ENCODE data around the gene PAWR.
"Not testable (repeated sequence)": the region's sequence is repeated elsewhere in the genome, so short reads cannot be mapped to it uniquely, and the experiment has no call there.

PAWR gene

GRCh38 chr12:79644274-79645234, 46.2 kb downstream of the PAWR start:
- Mint-ChIP-seq H3K27me3 (no peaks in the 10 kb centered on the region), H3K4me1 (ENCODE audit: low read depth) (no peaks in the 10 kb centered on the region), H3K27ac (no peak overlapping the region), H3K36me3 (no peaks in the 10 kb centered on the region), H3K9me3 (ENCODE audit: low read depth) (no peaks in the 10 kb centered on the region), H3K4me3 (no peak overlapping the region)

DNA sequence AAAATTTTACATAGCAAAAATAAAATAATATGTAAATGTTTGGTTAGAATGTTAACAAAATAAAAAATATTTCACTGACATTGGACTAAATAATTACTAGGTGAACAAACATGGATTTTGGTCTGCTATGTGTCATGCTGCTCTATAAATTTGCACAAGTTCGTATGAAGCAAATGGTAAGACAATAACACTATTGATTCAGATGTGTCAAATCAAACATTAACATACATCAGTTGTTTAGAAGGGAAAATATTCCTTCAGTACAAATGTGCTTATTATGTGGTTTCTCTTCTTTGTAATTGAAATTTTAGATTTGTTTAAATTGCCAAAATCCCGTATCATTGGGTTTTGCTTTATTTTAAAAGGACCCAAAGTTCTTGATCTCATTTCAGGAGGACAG, 46.9 kb downstream of the PAWR start:
- no peaks in the 10 kb centered on the region for H3K4me1 Mint-ChIP-seq (ENCODE audit: low read depth)
- H3K36me3 Mint-ChIP-seq, result no peaks in the 10 kb centered on the region
- H3K27ac Mint-ChIP-seq, result no peak overlapping the region
- no peak overlapping the region for H3K4me3 Mint-ChIP-seq
- H3K9me3 Mint-ChIP-seq (ENCODE audit: low read depth), result no peaks in the 10 kb centered on the region
- no peaks in the 10 kb centered on the region for H3K27me3 Mint-ChIP-seq

DNA sequence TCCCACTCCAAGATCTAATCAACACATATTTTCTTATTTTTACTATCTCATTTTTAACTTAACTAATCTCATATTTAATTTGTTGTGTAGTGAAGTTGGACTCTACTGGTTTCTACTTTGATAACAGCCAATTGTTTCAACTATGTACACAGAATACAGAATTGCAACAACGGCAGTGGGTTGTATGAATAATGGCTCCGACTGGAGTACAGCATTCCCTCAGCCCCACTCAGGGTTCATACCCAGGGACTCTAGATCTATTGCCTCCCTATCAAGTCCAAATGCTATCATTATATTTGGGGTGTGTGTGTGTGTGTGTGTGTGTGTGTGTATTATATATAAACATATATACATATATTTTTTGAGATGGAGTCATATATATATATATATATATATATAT, 52.3 kb downstream of the PAWR start:
- no peak overlapping the region for H3K27ac Mint-ChIP-seq
- H3K36me3 Mint-ChIP-seq, result no peaks in the 10 kb centered on the region
- peaks cover 1% of the 10 kb centered on the region for H3K27me3 Mint-ChIP-seq
- H3K4me1 Mint-ChIP-seq (ENCODE audit: low read depth), result no peaks in the 10 kb centered on the region
- H3K4me3 Mint-ChIP-seq, result no peak overlapping the region
- no peaks in the 10 kb centered on the region for H3K9me3 Mint-ChIP-seq (ENCODE audit: low read depth)

DNA sequence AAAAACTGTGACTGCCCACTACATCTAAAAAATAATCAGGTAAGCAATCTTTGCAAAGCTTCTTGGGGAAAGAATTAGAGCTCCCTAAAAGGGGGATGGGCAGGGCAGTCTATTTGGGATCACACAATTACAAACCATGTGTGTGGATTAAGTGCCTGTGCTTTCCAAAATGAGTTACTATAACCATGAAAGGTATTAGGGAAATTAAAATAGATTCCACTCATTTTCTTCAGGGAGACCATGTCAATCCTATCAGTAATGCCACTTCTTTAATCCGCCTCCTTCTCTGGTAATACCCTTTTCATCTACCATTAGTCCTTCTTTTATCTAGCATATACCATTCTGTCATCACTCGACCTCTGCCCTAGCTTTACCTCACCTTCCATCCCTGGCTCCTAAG, 53.7 kb downstream of the PAWR start:
- H3K27ac Mint-ChIP-seq, result no peak overlapping the region
- no peaks in the 10 kb centered on the region for H3K4me1 Mint-ChIP-seq (ENCODE audit: low read depth)
- H3K36me3 Mint-ChIP-seq, result no peaks in the 10 kb centered on the region
- no peak overlapping the region for H3K4me3 Mint-ChIP-seq
- H3K9me3 Mint-ChIP-seq (ENCODE audit: low read depth), result no peaks in the 10 kb centered on the region
- H3K27me3 Mint-ChIP-seq, result peaks cover 1% of the 10 kb centered on the region

DNA sequence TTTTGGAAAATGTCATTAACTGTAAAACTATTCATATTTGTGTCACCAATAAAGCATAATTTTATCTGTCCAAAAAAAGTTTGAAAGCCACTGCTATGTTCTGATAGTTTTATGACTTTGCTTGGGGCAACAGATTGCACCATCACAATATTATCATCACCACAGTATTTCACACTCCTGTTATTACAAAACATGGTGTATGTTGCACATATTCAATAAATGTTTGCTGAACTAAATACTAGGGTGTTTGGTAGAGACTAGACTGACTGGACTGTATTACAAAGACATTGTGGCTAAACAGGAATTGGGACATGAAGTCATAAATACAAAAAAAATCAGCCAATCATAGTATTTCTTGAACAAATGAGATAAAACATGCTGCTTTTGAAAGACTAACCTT, 55.1 kb downstream of the PAWR start:
- Mint-ChIP-seq H3K4me3 (no peak overlapping the region), H3K36me3 (no peaks in the 10 kb centered on the region), H3K4me1 (ENCODE audit: low read depth) (no peaks in the 10 kb centered on the region), H3K27me3 (peaks cover 1% of the 10 kb centered on the region), H3K9me3 (ENCODE audit: low read depth) (no peaks in the 10 kb centered on the region), H3K27ac (no peak overlapping the region)

DNA sequence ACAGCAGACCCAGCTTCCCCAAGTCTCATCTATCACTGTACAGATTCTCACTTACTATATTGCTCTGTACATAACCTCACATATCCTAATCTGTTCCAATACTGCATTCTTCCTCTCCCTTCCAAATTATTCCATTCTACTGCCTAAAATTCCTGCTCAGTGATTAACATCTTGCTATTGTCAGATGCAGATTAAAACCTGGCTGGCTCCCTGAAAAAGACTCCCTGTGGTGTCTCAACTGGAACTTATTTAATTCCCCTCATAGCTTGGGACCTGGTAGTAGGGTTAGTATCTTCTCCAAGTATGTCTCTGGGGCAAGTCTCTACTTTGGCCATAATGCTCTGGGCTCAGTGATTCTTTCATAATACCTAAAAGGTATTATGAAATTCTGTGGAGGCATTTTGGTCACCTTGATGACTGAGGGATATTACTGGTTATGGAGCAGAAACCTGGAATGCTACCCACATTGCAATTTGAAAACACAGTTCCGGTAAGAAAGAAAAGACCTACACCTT, 55.8 kb downstream of the PAWR start:
- Mint-ChIP-seq H3K4me1 (ENCODE audit: low read depth) (no peaks in the 10 kb centered on the region), H3K36me3 (no peaks in the 10 kb centered on the region), H3K4me3 (no peak overlapping the region), H3K27ac (no peak overlapping the region), H3K9me3 (ENCODE audit: low read depth) (no peaks in the 10 kb centered on the region), H3K27me3 (peaks cover 1% of the 10 kb centered on the region)

DNA sequence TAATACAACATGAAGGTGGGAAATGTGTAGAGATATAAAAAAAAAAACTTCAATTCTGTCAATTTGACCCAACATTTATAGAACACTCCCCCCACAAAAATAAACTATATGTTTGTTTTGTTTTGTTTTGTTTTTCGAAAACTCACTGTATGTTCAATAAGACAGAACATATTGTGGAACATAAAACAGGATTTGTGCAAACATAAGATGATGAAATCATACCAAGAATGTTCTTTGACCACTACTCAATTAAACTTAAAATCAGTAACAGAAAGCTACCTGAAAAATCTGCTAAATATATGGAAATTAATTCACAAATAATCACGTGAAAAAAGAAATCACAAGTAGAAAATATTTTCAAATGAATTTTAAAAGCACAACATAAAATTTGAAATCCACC, 61.2 kb downstream of the PAWR start:
- no peaks in the 10 kb centered on the region for H3K9me3 Mint-ChIP-seq (ENCODE audit: low read depth)
- no peaks in the 10 kb centered on the region for H3K4me1 Mint-ChIP-seq (ENCODE audit: low read depth)
- no peak overlapping the region for H3K4me3 Mint-ChIP-seq
- no peaks in the 10 kb centered on the region for H3K36me3 Mint-ChIP-seq
- no peak overlapping the region for H3K27ac Mint-ChIP-seq
- no peaks in the 10 kb centered on the region for H3K27me3 Mint-ChIP-seq

GRCh38 chr12:79626735-79627134, 64.0 kb downstream of the PAWR start:
- H3K36me3 Mint-ChIP-seq; H3K27me3 Mint-ChIP-seq; H3K4me3 Mint-ChIP-seq; H3K4me1 Mint-ChIP-seq (ENCODE audit: low read depth); H3K27ac Mint-ChIP-seq; H3K9me3 Mint-ChIP-seq (ENCODE audit: low read depth): not testable (repeated sequence)

DNA sequence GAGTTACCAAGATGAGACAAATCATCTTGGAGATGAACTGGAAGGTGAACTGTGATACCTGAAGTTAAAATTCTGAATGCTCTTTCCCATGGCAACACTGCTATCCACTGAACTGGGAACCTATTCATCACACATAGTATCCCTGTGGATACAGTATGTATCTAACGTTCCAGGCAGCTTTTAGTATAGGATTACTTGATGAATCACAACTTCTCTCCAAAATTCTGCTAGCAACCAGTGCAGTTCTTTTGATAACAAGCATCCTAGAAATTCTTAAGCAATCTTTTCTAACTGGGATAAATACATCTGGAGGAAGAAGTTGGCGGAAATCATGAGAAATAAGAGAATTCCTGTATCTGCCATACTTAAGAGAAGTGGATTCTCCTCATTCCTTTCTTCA, 66.4 kb downstream of the PAWR start:
- Mint-ChIP-seq H3K4me1 (ENCODE audit: low read depth) (no peaks in the 10 kb centered on the region), H3K27ac (no peak overlapping the region), H3K9me3 (ENCODE audit: low read depth) (no peaks in the 10 kb centered on the region), H3K27me3 (no peaks in the 10 kb centered on the region), H3K36me3 (no peaks in the 10 kb centered on the region), H3K4me3 (no peak overlapping the region)

- no peaks in the 10 kb centered on the region for H3K4me1 Mint-ChIP-seq (ENCODE audit: low read depth)
Measured at GRCh38 chr12:79619872-79620562, 70.7 kb downstream of the PAWR start.

DNA sequence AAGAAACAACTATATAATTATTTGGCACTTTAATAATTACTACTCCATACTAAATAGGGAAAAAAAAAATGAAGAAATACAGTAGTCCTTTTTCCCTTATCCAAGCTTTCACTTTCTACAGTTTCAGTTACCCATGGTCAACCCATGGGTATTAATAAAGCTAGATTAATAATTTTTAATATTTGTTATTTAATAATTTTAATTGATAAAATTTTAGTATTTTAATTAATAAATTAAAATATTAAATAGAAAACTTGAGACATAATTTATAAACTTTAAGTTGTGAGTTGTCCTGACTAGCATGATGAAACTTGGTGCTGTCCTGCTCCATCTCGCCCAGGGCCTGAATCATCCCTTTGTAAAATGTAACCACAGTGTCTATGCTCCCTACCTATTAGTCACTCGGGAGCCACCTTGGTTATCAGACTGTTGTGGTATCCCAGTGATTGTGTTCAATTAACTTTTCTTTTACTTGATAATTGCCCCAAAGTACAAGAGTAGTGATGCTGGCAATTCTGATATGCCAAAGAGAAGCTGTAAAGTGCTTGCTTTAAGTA, 71.8 kb downstream of the PAWR start:
- Mint-ChIP-seq H3K27ac (no peak overlapping the region), H3K27me3 (no peaks in the 10 kb centered on the region), H3K9me3 (ENCODE audit: low read depth) (no peaks in the 10 kb centered on the region), H3K36me3 (no peaks in the 10 kb centered on the region), H3K4me3 (no peak overlapping the region), H3K4me1 (ENCODE audit: low read depth) (no peaks in the 10 kb centered on the region)

More at GRCh38 chr12:79619872-79620562, 70.7 kb downstream of the PAWR start:
- Mint-ChIP-seq H3K27ac (no peak overlapping the region), H3K27me3 (no peaks in the 10 kb centered on the region), H3K4me3 (no peak overlapping the region), H3K36me3 (no peaks in the 10 kb centered on the region), H3K9me3 (ENCODE audit: low read depth) (no peaks in the 10 kb centered on the region)

DNA sequence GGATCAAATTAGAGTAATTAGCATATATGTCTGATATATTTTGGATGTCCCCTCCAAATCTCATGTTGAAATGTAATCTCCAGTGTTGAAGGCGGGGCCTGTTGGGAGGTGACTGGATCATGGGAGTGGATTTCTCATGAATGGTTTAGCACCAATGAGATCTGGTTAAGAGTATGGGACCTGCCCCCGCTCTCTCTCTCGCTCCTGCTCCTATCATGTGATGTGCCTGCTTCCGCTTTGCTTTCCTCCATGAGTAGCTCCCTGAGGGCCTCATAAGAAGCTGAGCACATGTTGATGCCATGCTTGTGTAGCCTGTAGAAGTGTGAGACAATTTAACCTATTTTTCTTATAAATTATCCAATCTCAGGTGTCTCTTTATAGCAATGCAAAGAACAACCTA, 73.1 kb downstream of the PAWR start:
- no peak overlapping the region for H3K4me3 Mint-ChIP-seq
- H3K36me3 Mint-ChIP-seq, result no peaks in the 10 kb centered on the region
- no peaks in the 10 kb centered on the region for H3K4me1 Mint-ChIP-seq (ENCODE audit: low read depth)
- no peaks in the 10 kb centered on the region for H3K9me3 Mint-ChIP-seq (ENCODE audit: low read depth)
- no peak overlapping the region for H3K27ac Mint-ChIP-seq
- no peaks in the 10 kb centered on the region for H3K27me3 Mint-ChIP-seq

- Mint-ChIP-seq H3K9me3 (ENCODE audit: low read depth) (no peaks in the 10 kb centered on the region), H3K27me3 (no peaks in the 10 kb centered on the region), H3K4me3 (no peak overlapping the region), H3K27ac (no peak overlapping the region), H3K4me1 (ENCODE audit: low read depth) (no peaks in the 10 kb centered on the region), H3K36me3 (no peaks in the 10 kb centered on the region)
Measured at GRCh38 chr12:79615596-79616560, 74.9 kb downstream of the PAWR start.

GRCh38 chr12:79614730-79615129, 76.0 kb downstream of the PAWR start:
- no peaks in the 10 kb centered on the region for H3K9me3 Mint-ChIP-seq (ENCODE audit: low read depth)
- no peak overlapping the region for H3K27ac Mint-ChIP-seq
- no peaks in the 10 kb centered on the region for H3K4me1 Mint-ChIP-seq (ENCODE audit: low read depth)
- no peak overlapping the region for H3K4me3 Mint-ChIP-seq
- H3K36me3 Mint-ChIP-seq, result no peaks in the 10 kb centered on the region
- H3K27me3 Mint-ChIP-seq, result no peaks in the 10 kb centered on the region
